Measurements from ENCODE around the gene EDDM13. TPM values are rescaled to one million over a fixed set of nuclear protein-coding genes. Genes with fewer than 3 reads are reported as not detected.
A peak's percentile ranks its signal among the peaks of the same experiment; 100 is the strongest.
"Not testable (repeated sequence)": the region's sequence is repeated elsewhere in the genome, so short reads cannot be mapped to it uniquely, and the experiment has no call there.

EDDM13 gene
- total RNA-seq, 2 experiments from 2014 or later = 0.30 to 0.76 TPM

DNA sequence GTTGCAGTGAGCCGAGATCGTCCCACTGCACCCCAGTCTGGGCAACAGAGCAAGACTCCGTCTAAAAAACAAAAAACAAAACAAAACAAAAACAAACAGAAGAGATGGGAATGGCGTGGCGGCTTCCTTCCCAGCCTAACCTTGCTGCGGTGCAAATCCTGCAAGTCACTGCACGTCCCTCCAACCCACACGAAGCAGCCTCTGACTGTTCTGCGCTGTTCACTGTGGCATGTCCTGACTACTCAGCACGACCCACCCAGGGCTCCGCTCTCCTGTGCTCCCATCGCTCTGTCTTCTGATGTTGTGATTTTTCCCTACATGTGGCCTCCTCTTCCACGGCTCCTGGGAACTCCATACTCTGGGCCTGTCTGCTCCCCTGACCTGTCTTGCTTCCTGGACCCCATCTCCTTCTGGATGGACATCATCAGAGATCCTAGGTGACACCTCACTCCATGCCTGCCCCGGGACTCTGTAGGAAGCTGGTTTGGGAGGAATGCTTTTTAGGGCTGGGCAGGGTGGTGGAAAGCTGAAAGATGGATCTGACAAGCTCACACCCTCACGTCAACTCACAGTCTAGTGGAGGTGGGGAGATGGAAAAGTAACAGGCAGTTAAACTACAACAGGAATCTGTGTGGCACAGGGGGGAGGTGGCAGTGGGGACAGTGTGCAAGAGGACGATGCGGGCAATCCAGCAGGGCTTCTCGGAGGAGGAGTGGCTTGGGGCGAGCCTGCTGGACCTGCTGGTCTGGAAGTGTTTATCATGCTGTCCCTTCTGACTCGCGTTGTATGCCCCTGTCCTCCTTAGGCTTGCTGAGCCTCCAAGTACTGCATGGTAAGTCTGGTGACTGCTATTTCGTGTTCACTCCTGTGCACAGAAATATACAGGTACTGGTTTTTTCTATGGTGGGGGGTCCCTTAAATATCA lies 23.2 kb downstream of the EDDM13 start:
- Mint-ChIP-seq H3K4me1 (peaks cover 5% of the 10 kb centered on the region), H3K4me3 (no peak overlapping the region), H3K36me3 (ENCODE audit: low read depth) (peaks cover 24% of the 10 kb centered on the region), H3K9me3 (ENCODE audit: low read depth) (no peaks in the 10 kb centered on the region), H3K27me3 (no peaks in the 10 kb centered on the region), H3K27ac (no peak overlapping the region)
- ChIA-PET POLR2A (no interaction called here), CTCF (interaction anchor here (0.7 kb wide), 1 partner anchor 75 kb away, joined by 3 read pairs; no protein-coding TSS in a partner anchor)
- ATAC-seq (no peak), DNase-seq (no peak)
- intact Hi-C loops (cut with DNase I, micrococcal nuclease) = no loop called here

DNA sequence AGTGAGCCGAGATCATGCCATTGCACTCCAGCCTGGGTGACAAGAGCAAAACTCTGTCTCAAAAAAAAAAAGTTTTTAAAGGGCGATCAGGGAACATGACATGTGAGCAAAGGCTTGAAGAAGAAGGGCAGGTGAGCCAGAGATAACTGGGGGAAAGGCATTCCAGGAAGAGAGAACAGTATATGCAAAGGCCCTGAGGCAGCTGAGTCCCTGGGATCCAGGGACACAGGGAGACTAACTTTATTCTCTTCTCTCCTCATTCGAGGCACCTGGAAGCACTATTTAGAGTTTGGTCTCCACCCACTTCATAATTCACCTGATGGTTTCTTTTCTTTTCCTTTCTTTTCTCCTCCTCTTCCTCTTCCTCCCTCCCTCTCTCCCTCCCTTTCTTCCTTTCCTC lies 24.5 kb downstream of the EDDM13 start:
- Mint-ChIP-seq H3K4me3 (no peak overlapping the region), H3K36me3 (ENCODE audit: low read depth) (peaks cover 26% of the 10 kb centered on the region), H3K4me1 (peaks cover 7% of the 10 kb centered on the region), H3K27ac (no peak overlapping the region), H3K9me3 (ENCODE audit: low read depth) (no peaks in the 10 kb centered on the region), H3K27me3 (no peaks in the 10 kb centered on the region)
- intact Hi-C loops (cut with DNase I, micrococcal nuclease) = no loop called here
- ATAC-seq (no peak), DNase-seq (no peak)
- ChIA-PET CTCF (interaction anchor here (0.7 kb wide), 1 partner anchor 76 kb away, joined by 3 read pairs; no protein-coding TSS in a partner anchor), POLR2A (no interaction called here)

DNA sequence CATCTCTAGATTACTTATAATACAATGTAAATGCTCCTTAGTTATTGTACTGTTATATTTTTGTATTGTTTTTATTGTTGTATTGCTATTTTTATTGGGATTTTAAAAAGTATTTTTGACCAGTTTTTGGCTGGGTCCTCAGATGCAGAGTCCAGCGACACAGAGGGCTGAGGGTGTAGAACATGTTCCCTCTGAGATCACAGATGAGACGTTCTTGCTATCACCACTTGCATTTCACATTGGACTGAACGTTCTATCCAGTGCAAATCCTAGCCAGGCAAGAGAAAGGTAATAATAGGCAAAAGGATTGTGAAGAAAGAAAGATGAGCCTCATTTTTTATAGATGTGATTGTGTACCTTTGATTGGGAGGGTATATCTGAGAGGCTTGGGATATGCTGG lies 27.1 kb downstream of the EDDM13 start:
- DNase-seq (no peak), ATAC-seq (no peak)
- H3K4me1 Mint-ChIP-seq = peaks cover 15% of the 10 kb centered on the region
- intact Hi-C loops (cut with DNase I, micrococcal nuclease) = no loop called here
- no peaks in the 10 kb centered on the region for H3K9me3 Mint-ChIP-seq (ENCODE audit: low read depth)
- peaks cover 22% of the 10 kb centered on the region for H3K36me3 Mint-ChIP-seq (ENCODE audit: low read depth)
- ChIA-PET CTCF (interaction anchor here (0.7 to 1.3 kb wide), 5 partner anchors 10 to 490 kb away, joined by 3 to 7 read pairs (median 3); no protein-coding TSS in a partner anchor), POLR2A (no interaction called here)
- H3K27ac Mint-ChIP-seq = no peak overlapping the region
- H3K27me3 Mint-ChIP-seq = no peaks in the 10 kb centered on the region
- no peak overlapping the region for H3K4me3 Mint-ChIP-seq

DNA sequence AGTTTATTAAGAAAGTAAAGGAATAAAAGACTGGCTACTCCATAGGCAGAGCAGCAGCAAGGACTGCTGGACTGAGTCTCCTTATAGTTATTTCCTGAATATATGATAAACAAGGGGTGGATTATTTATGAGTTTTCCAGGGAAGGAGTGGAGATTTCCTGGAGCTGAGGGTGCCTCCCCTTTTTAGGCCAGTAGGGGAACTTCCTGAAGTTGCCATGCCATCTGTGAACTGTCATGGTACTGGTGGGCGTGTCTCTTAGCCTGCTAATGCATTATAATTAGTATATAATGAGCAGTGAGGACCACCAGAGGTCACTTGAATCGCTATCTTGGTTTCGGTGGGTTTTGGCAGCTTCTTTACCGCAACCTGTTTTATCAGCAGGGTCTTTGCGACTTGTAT lies 28.6 kb downstream of the EDDM13 start:
- intact Hi-C loops (cut with DNase I, micrococcal nuclease) = no loop called here
- H3K4me3 Mint-ChIP-seq = no peak overlapping the region
- no peak overlapping the region for H3K27ac Mint-ChIP-seq
- ATAC-seq (no peak), DNase-seq (no peak)
- no peaks in the 10 kb centered on the region for H3K9me3 Mint-ChIP-seq (ENCODE audit: low read depth)
- H3K4me1 Mint-ChIP-seq = peaks cover 15% of the 10 kb centered on the region
- POLR2A ChIA-PET = no interaction called here
- CTCF ChIA-PET = interaction anchor here (1.5 kb wide), 1 partner anchor 8 kb away, joined by 4 read pairs; no protein-coding TSS in a partner anchor
- peaks cover 25% of the 10 kb centered on the region for H3K36me3 Mint-ChIP-seq (ENCODE audit: low read depth)
- H3K27me3 Mint-ChIP-seq = no peaks in the 10 kb centered on the region

DNA sequence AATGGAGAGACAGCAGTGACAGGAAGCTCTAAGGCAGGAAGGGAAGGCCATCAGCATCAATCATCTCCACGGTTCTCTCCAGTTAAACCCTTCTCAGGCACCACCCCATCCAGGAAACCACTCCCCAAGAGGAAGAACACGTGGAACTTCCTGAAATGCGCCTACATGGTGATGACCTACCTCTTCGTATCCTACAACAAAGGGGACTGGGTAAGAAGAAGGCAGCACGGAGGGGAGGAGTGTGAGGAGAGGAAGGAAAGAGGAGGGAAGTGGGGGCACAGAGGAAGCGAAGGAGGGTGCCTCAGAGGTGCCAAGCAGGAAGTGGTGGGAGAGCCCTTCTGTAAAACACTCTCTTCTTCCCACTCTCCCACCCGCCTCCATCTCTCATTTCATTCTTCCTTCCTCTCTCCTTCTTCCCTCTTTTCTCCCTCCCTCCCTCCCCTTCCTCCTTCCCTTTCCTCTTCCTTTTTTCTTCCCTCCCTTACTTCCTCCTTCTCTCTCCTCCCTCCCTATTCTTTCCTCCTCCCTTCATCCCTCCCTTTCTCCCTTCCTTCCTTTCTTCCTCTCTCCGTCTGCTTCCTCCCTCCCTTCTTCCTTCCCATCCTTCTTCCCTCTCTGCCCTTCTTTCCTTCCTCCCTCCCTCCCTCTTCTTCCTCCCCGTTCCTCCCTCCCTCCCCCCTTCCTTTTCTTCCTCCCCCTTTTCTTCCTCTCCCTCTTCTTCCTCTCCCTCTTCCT lies 29.5 kb downstream of the EDDM13 start:
- peaks cover 24% of the 10 kb centered on the region for H3K36me3 Mint-ChIP-seq (ENCODE audit: low read depth)
- H3K4me1 Mint-ChIP-seq = peaks cover 15% of the 10 kb centered on the region
- peak overlapping the region; percentile 32 for H3K27ac Mint-ChIP-seq
- DNase-seq (peak; percentile 8), ATAC-seq (peak; percentile 53)
- no peaks in the 10 kb centered on the region for H3K9me3 Mint-ChIP-seq (ENCODE audit: low read depth)
- CTCF ChIA-PET = interaction anchor here (0.6 to 1.5 kb wide), 2 partner anchors 8 to 201 kb away, joined by 4 to 5 read pairs; no protein-coding TSS in a partner anchor
- POLR2A ChIA-PET = no interaction called here
- H3K27me3 Mint-ChIP-seq = no peaks in the 10 kb centered on the region
- intact Hi-C loops (cut with DNase I, micrococcal nuclease) = no loop called here
- no peak overlapping the region for H3K4me3 Mint-ChIP-seq

DNA sequence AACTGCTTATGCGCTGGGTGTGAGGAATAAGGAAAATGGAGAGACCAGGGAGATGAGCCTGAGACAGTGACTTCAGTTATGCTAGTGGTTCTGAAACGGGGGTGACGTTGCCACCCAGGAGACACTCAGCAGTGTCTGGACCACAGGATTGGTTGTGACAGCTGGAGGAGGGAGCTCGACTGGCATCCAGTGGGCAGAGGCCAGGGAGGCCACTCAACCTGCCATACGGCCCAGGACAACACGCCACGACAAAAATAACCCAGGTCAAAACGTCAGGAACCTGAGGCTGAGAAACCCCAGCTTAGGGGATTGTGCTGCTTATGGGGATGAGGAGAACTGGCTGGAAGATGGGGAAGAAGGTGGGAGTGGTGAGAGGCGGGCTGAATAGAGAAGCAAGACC lies 31.7 kb downstream of the EDDM13 start:
- ChIA-PET CTCF (interaction anchor here (1.0 kb wide), 1 partner anchor 51 kb away, joined by 3 read pairs; no protein-coding TSS in a partner anchor), POLR2A (no interaction called here)
- H3K4me1 Mint-ChIP-seq = peaks cover 15% of the 10 kb centered on the region
- H3K36me3 Mint-ChIP-seq (ENCODE audit: low read depth) = peaks cover 27% of the 10 kb centered on the region
- no peak for ATAC-seq
- no peaks in the 10 kb centered on the region for H3K9me3 Mint-ChIP-seq (ENCODE audit: low read depth)
- no peak overlapping the region for H3K4me3 Mint-ChIP-seq
- no peak overlapping the region for H3K27ac Mint-ChIP-seq
- no peak for DNase-seq
- intact Hi-C loops (cut with DNase I, micrococcal nuclease) = no loop called here
- H3K27me3 Mint-ChIP-seq = no peaks in the 10 kb centered on the region

DNA sequence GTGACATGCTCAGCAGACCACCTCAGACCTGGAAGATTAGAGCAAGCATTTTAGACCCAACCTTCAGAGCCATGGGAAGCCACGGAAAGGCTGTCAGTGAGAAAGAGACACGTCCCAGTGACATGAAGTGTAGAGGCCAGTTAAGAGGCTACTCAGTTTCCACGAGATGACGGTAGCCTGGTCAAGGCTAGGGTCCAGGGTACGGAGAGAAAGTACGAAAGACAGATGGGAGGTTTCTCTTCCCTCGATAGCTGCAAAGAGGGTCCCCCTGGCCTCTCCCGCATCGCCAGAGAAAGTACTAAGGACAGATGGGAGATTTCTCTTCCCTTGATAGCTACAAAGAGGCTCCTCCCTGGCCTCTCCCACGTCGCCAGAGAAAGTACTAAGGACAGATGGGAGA lies 33.5 kb downstream of the EDDM13 start:
- no peaks in the 10 kb centered on the region for H3K9me3 Mint-ChIP-seq (ENCODE audit: low read depth)
- intact Hi-C loops (cut with DNase I, micrococcal nuclease) = no loop called here

DNA sequence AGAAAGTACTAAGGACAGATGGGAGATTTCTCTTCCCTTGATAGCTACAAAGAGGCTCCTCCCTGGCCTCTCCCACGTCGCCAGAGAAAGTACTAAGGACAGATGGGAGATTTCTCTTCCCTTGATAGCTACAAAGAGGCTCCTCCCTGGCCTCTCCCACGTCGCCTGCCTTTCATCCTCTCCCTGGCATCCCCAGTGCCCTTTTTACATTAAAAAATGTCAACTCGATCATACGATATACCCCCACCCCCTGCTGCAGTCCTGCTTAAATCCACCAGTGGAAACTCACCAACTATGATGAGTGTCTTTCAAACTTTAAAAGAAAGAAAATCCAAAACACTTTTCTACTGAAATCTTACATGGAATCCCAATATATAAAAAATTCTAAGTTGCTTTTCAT lies 34.5 kb downstream of the EDDM13 start:
- DNase-seq; CTCF ChIA-PET; H3K4me3 Mint-ChIP-seq; H3K27ac Mint-ChIP-seq; intact Hi-C loops (cut with DNase I, micrococcal nuclease); H3K27me3 Mint-ChIP-seq; POLR2A ChIA-PET; H3K9me3 Mint-ChIP-seq (ENCODE audit: low read depth); H3K4me1 Mint-ChIP-seq; ATAC-seq: not testable (repeated sequence)
- H3K36me3 Mint-ChIP-seq (ENCODE audit: low read depth) = peaks cover 36% of the 10 kb centered on the region

More for the DNA sequence above, 33.5 kb downstream of the EDDM13 start:
- POLR2A ChIA-PET = interaction anchor here (0.6 kb wide), 1 partner anchor 17 kb away, joined by 5 read pairs; no protein-coding TSS in a partner anchor
- no peak for ATAC-seq
- Mint-ChIP-seq H3K4me3 (no peak overlapping the region), H3K27ac (no peak overlapping the region), H3K27me3 (no peaks in the 10 kb centered on the region), H3K36me3 (ENCODE audit: low read depth) (peaks cover 32% of the 10 kb centered on the region), H3K4me1 (peaks cover 15% of the 10 kb centered on the region)
- no peak for DNase-seq
- CTCF ChIA-PET = no interaction called here

DNA sequence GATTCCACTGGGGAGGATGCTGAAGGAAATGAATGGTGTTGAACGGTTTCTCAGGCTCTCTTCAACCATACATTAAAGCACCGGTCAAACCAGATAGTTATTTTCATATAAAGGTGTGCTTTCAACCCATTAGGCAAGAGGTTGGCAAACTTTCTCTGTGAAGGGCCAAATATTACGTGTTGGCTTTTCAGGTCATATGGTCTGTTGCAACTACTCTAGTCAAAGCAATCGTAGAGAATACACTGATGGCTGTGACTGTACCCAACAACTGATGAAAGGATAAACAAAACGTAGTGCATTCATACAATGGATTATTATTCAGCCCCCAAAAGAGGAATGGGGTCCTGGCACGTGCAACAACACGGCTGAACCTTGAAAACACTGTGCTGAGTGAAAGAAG lies 36.2 kb downstream of the EDDM13 start:
- Mint-ChIP-seq H3K4me1 (peaks cover 16% of the 10 kb centered on the region), H3K4me3 (no peak overlapping the region), H3K27ac (no peak overlapping the region), H3K9me3 (ENCODE audit: low read depth) (peaks cover 1% of the 10 kb centered on the region), H3K27me3 (no peaks in the 10 kb centered on the region), H3K36me3 (ENCODE audit: low read depth) (peaks cover 39% of the 10 kb centered on the region)
- intact Hi-C loops (cut with DNase I, micrococcal nuclease) = no loop called here
- ATAC-seq = no peak
- ChIA-PET POLR2A (no interaction called here), CTCF (no interaction called here)
- DNase-seq = no peak

DNA sequence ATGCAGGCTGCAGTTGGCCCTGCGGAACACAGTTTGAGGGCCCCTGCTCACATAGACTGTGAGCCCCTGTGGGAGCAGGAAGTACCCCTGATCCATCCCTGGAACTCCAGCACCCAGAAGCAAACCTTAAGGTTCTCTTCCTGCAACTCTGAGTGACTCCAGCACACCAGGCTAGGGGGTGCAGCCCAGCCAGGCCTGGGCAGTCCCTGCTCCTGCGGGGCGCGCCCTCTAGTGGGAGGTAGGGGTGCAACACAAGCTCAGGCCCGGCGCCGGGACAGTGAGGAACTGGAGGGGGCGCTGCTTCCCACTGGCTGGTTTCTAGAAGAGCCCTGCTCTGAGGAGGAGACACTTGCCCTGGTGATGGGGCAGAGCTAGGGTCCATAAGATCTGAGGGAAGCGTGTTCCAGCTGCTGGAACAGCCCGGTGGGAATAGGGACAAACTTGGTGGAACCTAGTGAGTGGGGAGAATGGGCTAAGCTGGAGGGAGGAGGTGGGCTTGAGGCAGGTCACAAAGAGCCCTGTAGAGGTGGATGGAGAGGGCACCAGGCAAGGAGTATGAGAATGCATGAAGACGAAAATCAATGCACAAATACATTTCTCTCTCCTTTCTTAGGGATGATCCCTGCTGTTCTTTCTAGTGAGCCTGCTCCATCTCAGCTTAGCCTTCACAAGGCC lies 37.1 kb downstream of the EDDM13 start:
- Mint-ChIP-seq H3K4me1 (peaks cover 17% of the 10 kb centered on the region), H3K27ac (no peak overlapping the region), H3K27me3 (no peaks in the 10 kb centered on the region), H3K4me3 (no peak overlapping the region), H3K9me3 (ENCODE audit: low read depth) (peaks cover 1% of the 10 kb centered on the region), H3K36me3 (ENCODE audit: low read depth) (peaks cover 35% of the 10 kb centered on the region)
- DNase-seq (peak; percentile 84), ATAC-seq (peak; percentile 70)
- POLR2A ChIA-PET = interaction anchor here (0.8 kb wide), 1 partner anchor 57 kb away, joined by 3 read pairs; no protein-coding TSS in a partner anchor
- CTCF ChIA-PET = interaction anchor here (0.6 to 1.7 kb wide), 11 partner anchors 8 to 244 kb away, joined by 3 to 6 read pairs (median 4); no protein-coding TSS in a partner anchor
- intact Hi-C loops (cut with DNase I, micrococcal nuclease) = loop anchor here (5.0 to 10.0 kb wide), 7 partner anchors 57 to 1998 kb away; partner anchors contain the start of genes ERVK3-1 (in 1 of the 2), LENG8 (in 1 of the 2), PPP6R1 (in 1 of the 2) and ZNF552 (in 1 of the 2)

DNA sequence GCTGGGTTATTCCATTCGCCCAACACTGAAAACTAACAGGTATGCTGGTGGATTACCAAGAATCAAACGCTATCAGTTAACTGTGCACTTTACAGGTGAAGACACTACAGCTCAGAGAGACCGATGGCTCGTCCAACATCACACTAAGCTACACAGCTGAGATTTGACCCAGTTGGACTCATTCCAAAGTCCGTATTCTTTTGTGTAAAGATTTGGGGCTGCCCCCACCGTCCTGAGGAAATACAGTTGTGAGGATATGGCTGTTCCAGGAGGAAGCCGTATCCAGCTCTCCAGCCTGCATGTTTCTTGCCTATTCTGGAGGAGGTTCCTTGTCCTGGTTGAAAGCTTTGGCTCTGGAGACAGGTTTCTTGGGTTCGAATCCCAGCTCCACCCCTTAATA lies 37.9 kb downstream of the EDDM13 start:
- Mint-ChIP-seq H3K4me3 (no peak overlapping the region), H3K27me3 (no peaks in the 10 kb centered on the region), H3K4me1 (peaks cover 17% of the 10 kb centered on the region), H3K36me3 (ENCODE audit: low read depth) (peaks cover 30% of the 10 kb centered on the region), H3K27ac (no peak overlapping the region), H3K9me3 (ENCODE audit: low read depth) (peaks cover 1% of the 10 kb centered on the region)
- ChIA-PET POLR2A (interaction anchor here (0.8 kb wide), 1 partner anchor 58 kb away, joined by 3 read pairs; no protein-coding TSS in a partner anchor), CTCF (interaction anchor here (1.2 to 1.7 kb wide), 6 partner anchors 10 to 245 kb away, joined by 3 to 6 read pairs (median 5); no protein-coding TSS in a partner anchor)
- ATAC-seq = no peak
- no peak for DNase-seq
- intact Hi-C loops (cut with DNase I, micrococcal nuclease) = loop anchor here (5.0 to 10.0 kb wide), 7 partner anchors 58 to 1997 kb away; partner anchors contain the start of genes ERVK3-1 (in 1 of the 2), LENG8 (in 1 of the 2), PPP6R1 (in 1 of the 2) and ZNF552 (in 1 of the 2)

Data from activated CD4-positive, alpha-beta T cell treated with anti-CD3 and anti-CD28 coated beads for 36 hours (primary cell).